Stimulated activated CD4-positive, alpha-beta T cell treated with anti-CD3 and anti-CD28 coated beads, TNF-alpha, amount 100 ng/mL, for 1 hour (primary cell): ENCODE results near the gene SH3D19.
"Not testable (repeated sequence)": the region's sequence is repeated elsewhere in the genome, so short reads cannot be mapped to it uniquely, and the experiment has no call there.

ENCODE experiments used
- DNase-seq, 3 donors: peaks; one replicate each; pipeline ENCODE4 v3.0.0-alpha.2; 2020; ENCODE audit warnings: low read depth in 3 of 3, low spot score in 1 of 3

Gene SH3D19

DNA sequence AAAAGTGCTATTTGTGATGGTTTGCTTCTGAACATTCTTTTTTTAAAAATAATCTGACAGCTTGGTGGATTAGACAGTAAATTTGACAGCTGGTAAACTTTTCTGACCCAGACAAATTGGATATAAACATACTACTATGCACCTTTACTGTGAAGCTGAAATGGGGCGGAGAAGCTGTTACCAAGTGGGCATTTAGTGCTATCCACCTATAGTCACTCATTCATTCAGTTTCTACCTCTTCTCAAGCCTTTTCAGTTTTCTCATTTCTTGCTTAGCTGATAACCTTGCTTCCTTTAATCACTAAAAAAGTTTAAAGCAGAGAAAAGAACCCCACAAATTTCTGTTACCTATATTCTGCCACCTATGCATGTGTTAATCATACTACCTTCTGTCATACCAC is 220.8 kb downstream of the SH3D19 start:
- DNase-seq: no peak

DNA sequence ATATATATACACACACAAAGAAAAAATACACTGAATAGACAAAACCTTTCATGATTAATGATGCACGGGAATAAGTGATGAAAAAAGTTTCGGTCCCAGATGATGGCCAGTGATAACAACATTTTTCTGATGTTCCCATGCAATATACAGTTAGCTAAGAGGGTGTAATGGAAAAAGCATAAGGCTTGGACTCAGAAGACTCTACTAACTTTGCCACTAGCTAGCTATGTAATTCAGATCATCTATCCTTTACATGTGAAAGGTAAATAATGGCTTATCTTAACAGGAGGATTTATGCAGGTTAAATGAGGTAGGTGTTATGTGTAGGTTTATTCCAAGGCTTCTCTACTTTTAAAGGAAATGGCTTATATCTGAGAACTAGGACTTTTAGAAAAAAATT is 221.6 kb downstream of the SH3D19 start:
- DNase-seq: no peak

DNA sequence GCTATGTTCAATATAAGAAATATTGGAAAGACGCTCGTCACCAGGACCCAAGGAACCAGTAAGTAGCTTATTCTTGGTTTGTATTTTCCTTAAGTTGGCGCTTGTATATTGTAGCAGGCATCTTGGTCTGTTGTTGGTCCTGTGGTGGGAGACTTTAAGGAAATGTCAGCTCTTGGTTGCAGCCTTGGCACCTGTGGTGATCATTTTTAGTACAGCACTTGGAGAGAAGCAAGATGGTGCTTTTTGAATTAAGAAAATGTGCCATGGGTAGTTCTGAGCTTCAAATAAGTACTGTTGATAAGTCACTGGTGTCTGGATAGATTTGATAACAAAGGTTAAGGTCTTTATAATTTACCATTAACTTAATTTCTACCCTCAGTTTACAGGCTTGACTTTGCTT is 224.9 kb downstream of the SH3D19 start:
- DNase-seq: no peak

DNA sequence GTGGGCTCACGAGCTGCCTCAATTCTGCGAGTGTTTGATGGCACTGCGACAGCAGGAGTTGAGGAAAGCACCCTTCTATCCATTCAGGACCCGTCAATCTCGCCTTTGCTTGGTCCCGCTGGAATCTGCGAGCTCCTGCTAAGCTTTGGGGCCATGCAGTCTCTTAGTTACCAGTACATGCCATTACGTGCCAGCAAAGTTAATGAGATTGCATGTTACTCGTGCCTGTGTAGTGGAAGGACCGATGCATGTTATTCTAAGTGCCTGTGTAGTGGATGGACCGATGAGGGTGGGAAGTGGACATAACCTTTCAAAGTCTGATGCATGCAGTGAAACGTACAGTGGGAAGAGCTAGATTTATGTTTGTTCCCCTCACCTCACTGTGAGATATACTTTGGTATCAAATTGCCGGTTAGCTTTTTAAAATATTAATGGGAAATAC is 225.4 kb downstream of the SH3D19 start:
- DNase-seq: no peak

DNA sequence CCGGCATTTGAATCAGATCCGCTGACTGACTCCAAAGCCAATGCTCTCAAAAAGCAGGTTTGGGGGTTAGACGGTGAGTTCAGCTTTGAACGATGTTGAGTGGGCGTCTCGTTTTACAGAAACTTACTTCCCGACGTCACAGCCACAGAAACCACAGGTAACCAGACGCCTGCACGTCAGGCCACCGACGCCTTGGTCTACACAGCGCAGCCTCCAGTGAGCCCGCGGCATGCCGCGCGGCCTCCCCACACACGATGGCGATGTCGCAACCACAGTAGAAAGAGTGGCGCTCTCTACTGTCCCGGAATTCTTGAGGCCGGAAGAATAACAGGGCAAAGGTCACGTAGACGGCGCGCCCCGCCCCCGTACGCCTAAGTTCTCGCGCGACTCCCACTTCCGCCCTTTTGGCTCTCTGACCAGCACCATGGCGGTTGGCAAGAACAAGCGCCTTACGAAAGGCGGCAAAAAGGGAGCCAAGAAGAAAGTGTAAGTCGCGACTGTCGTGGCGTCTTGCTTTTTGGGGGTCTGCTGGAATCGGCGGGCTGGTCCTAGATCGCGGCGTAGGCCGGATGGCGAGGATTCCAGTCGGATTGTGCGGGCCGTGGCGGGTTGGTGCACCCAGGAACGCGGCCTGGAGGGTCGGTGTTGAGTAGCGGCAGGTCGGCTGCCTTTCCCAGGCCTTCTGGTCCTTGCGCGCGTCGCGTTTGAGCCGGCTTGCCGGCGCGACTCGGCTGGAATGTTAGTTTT is 226.0 kb downstream of the SH3D19 start, which contains the start of gene RPS3A:
RPS3A (plus strand) TSS at position 400 of the 747 bp plus-strand sequence; CDS start at position 425, 25 bp downstream.
- peak; percentile 91 to 99 (median 98) for DNase-seq

GRCh38 chr4:151098979-151099228 is 226.5 kb downstream of the SH3D19 start:
- DNase-seq: no peak

- no peak for DNase-seq
Measured at GRCh38 chr4:151097759-151098158, 227.6 kb downstream of the SH3D19 start.

GRCh38 chr4:151095142-151095541 is 230.3 kb downstream of the SH3D19 start:
- DNase-seq: no peak

DNA sequence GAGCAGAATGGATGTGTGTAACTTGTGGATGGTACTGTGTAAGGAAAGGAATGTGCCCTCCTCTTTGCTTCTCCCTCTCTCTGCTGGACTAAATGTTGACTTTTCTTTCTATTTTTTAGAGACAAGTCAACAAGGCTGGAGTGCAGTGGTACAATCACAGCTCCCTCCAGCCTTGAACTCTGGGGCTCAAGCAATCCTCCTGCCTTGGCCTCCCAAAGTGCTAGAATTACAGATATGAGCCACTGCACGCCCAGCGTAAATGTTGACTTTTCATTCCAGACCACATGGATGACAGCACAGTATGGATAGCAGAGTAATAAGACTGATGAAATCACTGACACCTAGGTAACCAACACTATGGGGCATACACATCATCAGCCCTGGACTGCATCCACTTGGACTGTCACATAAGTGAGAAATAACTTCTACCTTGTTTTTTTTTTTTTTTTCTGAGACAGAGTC is 231.1 kb downstream of the SH3D19 start:
- DNase-seq: no peak

GRCh38 chr4:151093203-151093602 is 232.2 kb downstream of the SH3D19 start:
- no peak for DNase-seq

- no peak for DNase-seq
Measured at GRCh38 chr4:151092488-151092887, 232.9 kb downstream of the SH3D19 start.

DNA sequence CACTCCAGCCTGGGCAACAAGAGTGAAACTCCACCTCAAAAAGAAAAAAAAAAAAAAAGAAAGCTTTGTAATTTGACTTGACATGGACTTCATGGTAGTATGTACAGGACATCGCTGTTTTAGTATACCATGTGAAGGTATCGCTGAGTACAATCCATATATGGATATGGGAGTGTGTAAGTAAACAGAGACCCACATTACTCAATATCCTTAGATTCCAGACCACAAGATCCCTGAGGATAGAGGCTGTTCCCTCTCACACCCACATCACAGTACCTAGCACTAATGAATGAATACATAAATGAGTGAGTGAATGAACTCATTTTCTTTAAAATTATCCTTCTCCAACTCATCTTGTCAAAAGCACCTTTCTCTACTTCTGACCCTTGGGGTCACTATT is 234.4 kb downstream of the SH3D19 start:
- DNase-seq: no peak

DNA sequence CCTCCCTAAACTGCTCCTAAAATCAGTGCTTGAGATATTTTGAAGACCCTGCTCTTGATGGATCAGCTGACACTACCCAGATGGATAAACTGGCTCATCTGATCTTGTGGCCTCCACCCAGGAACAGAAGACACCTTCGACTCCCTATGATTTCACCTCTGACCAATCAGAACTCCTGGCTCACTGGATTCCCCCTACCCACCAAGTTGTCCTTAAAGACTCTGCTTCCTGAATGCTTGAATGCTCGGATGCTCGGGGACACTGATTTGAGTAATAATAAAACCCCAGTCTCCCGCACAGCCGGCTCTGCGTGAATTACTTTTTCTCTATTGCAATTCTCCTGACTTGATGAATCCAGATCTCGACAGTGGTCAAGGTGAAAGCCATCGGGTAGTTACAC is 237.9 kb downstream of the SH3D19 start:
- DNase-seq: no peak

- not testable (repeated sequence) for DNase-seq
Measured at GRCh38 chr4:151077978-151078377, 247.4 kb downstream of the SH3D19 start.

GRCh38 chr4:151074416-151074916 is 250.9 kb downstream of the SH3D19 start:
- no peak for DNase-seq
